GM18526 (cell line): ENCODE data around the gene RTN1.

ENCODE experiments used
- POLR2A ChIP-seq: IDR thresholded peaks from 3 replicates; pipeline ENCODE4 v1.6.1; 2011; ENCODE audit not compliant: insufficient read length; ENCODE audit errors: extremely low read depth

Gene RTN1, protein sequence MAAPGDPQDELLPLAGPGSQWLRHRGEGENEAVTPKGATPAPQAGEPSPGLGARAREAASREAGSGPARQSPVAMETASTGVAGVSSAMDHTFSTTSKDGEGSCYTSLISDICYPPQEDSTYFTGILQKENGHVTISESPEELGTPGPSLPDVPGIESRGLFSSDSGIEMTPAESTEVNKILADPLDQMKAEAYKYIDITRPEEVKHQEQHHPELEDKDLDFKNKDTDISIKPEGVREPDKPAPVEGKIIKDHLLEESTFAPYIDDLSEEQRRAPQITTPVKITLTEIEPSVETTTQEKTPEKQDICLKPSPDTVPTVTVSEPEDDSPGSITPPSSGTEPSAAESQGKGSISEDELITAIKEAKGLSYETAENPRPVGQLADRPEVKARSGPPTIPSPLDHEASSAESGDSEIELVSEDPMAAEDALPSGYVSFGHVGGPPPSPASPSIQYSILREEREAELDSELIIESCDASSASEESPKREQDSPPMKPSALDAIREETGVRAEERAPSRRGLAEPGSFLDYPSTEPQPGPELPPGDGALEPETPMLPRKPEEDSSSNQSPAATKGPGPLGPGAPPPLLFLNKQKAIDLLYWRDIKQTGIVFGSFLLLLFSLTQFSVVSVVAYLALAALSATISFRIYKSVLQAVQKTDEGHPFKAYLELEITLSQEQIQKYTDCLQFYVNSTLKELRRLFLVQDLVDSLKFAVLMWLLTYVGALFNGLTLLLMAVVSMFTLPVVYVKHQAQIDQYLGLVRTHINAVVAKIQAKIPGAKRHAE

GRCh38 chr14:59870277-59871165 is at the start of gene RTN1:
RTN1 (minus strand) TSS chr14:59870776; CDS start chr14:59870630, 146 bp downstream.
- no peak for TF ChIP-seq POLR2A

GRCh38 chr14:59920378-59920683 is 49.8 kb upstream of the RTN1 start:
- no peak for TF ChIP-seq POLR2A

DNA sequence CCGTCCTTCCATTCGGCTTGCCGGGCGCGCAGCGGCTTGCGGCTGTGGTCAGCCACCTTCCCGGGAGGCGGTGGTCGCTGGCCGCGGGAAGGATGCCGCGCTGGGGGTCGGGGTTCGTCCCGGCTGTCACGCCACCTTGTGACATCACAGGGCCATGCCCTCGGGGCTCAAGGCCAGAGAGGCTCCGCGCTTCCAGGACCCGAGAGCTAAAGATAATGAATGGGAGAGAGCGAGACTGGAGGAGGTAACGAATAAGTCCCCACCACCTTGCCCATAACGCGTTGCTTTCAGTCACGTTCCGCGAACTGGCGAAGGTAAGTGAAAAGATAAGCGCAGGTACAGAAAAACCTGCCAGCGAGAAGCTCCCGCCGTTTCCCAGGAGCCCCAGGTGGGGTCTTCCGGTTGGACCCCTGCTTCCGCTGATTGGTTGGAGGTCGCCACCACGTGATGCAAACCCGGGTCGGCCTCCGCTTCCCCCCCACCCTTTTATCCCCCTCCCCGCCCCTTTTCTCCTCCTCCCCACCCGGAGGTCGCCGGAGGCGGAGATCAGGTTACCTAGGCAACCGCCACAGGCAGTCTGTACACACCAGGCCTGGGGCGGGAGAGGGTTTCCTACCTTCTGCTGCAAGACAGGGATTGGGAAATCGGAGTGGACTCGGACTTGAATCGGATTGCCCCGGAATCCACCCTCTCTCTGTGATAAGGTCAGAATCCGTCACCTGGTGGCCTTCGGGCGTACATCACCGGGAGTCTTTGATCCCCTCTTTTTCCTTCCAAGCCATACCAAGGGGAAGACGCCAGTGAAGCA is 49.2 kb upstream of the RTN1 start, which contains the start of gene LRRC9:
Gene LRRC9 (plus strand): TSS at position 575 of the 808 bp plus-strand sequence.
- TF ChIP-seq POLR2A, result no peak

DNA sequence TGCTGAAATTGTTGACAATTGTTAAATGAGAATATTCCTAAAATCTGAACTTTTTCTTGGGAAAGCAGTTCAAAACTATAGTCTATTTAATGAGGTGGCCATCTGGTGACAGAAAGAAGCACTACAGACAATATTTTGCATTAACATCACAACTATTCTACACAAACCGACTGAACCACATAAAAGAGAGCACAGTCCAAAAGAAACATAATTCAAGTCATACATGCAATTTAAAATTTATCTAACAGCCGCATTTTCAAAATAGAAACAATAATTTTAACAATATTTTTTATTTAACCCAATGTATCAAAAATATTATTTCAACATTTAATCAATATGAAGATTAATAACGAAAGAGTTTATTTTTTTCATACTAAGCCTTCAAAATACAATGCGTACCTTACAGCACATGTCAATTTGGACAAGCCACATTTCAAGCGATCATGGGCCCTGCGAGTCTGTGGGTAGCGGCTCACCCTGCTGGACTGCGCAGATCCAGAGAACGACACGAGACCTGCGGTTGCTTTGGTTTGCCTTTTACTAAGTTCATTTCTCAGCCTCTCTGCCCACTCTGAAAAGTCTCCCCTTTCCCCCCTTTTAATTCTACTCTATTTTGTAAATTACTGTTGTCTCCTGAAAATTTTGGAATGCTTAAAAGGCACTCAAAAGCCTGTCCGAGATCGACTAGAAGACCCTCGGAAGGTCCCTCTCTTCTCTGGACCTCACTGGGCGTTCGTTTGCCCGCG is 48.4 kb upstream of the RTN1 start:
- TF ChIP-seq POLR2A, result no peak

DNA sequence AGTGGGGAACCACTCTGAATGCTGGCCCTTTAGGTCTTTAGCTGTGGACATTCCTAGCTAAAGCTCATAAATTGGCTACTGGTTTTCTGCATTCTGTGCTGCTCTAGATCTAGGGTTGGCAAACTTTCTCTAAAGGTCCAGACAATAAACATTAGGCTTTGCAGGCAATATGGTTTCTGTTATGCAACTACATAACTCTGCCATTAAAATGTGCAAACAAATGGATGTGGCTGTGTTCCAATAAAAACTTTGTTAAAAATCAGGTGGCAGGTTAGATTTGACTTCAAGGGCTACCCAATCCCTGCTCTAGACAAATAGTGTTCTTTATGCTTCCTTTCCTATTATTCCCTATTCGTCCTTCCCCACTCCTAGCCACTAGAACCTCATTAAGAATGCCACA is 42.6 kb upstream of the RTN1 start:
- no peak for TF ChIP-seq POLR2A

GRCh38 chr14:59912443-59912842 is 41.9 kb upstream of the RTN1 start:
- TF ChIP-seq POLR2A, result no peak

DNA sequence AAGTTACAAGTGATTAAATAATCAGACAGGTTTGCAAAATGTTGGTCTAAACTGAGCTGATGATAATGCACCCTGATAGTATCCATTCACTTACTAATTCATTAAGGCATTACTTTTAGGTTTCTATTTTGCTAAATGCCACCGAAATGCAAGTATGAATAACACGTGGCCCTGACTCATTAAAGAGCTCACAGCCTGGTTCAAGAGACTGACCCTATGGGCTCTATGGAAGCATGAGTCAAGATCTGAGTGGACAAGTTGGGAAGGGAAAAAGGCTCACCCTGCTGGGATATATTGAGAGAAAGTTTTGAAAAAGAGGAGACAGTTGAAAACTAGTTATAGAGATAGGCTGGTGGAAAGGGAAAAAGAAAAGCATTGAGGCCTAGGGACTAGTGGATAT is 34.6 kb upstream of the RTN1 start:
- no peak for TF ChIP-seq POLR2A

GRCh38 chr14:59904184-59904583 is 33.6 kb upstream of the RTN1 start:
- no peak for TF ChIP-seq POLR2A

GRCh38 chr14:59900556-59900955 is 30.0 kb upstream of the RTN1 start:
- no peak for TF ChIP-seq POLR2A

- no peak for TF ChIP-seq POLR2A
These were observed 27.3 kb upstream of the RTN1 start for GRCh38 chr14:59897757-59898383.

GRCh38 chr14:59895721-59896120 is 25.1 kb upstream of the RTN1 start:
- no peak for TF ChIP-seq POLR2A

- TF ChIP-seq POLR2A, result no peak
These were observed 20.1 kb upstream of the RTN1 start for GRCh38 chr14:59890676-59891075.

- TF ChIP-seq POLR2A, result no peak
These were observed 12.4 kb upstream of the RTN1 start for GRCh38 chr14:59882957-59883356.

GRCh38 chr14:59871166-59871495 is 555 bp upstream of the RTN1 start:
- TF ChIP-seq POLR2A, result no peak
